HepG2 (cell line): ENCODE results near the gene CCDC154. TPM values are rescaled to one million over a fixed set of nuclear protein-coding genes. Genes with fewer than 3 reads are reported as not detected.

Experiments used
- CHD2 ChIP-seq: IDR thresholded peaks from 2 replicates; pipeline ENCODE4 v1.6.1; 2011; ENCODE audit warnings: low read depth, low read length, improper control_type of control experiment
- DZIP1 ChIP-seq: sonication (generic); formaldehyde crosslinking; IDR thresholded peaks from 2 replicates; pipeline ENCODE4 v1.5.0; 2020; ENCODE audit warnings: mild to moderate bottlenecking, missing genetic modification reagents
- ELF4 ChIP-seq: sonication (generic); formaldehyde crosslinking; IDR thresholded peaks from 2 replicates; pipeline ENCODE4 v1.5.0; 2020; ENCODE audit warnings: missing genetic modification reagents, mild to moderate bottlenecking, moderate library complexity, borderline replicate concordance
- HIVEP1 ChIP-seq: sonication (generic); formaldehyde crosslinking; IDR thresholded peaks from 2 replicates; pipeline ENCODE4 v1.4.0; 2020; ENCODE audit warnings: mild to moderate bottlenecking, missing genetic modification reagents
- HOXA9 ChIP-seq: sonication (generic); formaldehyde crosslinking; IDR thresholded peaks from 2 replicates; pipeline ENCODE4 v1.8.1; 2022; ENCODE audit warnings: missing genetic modification reagents, mild to moderate bottlenecking, moderate library complexity, borderline replicate concordance
- IKZF4 ChIP-seq: sonication (generic); formaldehyde crosslinking; IDR thresholded peaks from 2 replicates; pipeline ENCODE4 v1.5.1; 2020; ENCODE audit warnings: borderline replicate concordance, mild to moderate bottlenecking, low read depth, missing genetic modification reagents; ENCODE audit errors: not compliant biosample characterization
- JUNB ChIP-seq: sonication (generic); formaldehyde crosslinking; IDR thresholded peaks from 2 replicates; pipeline ENCODE4 v1.8.0; 2022; ENCODE audit warnings: missing genetic modification reagents, mild to moderate bottlenecking, borderline replicate concordance
- NR2F1 ChIP-seq, 2 experiments: fragments of 450-650 bp in 1 of 2; formaldehyde crosslinking in 1 of 2; IDR thresholded peaks; 2 replicates each; pipeline versions ENCODE4 v1.5.0 to v1.6.1; 2016 to 2020; ENCODE audit warnings: mild to moderate bottlenecking in 1 of 2, missing compliant biosample characterization in 1 of 2, missing genetic modification reagents in 1 of 2, moderate library complexity in 1 of 2
- NR2F2 ChIP-seq: IDR thresholded peaks from 2 replicates; pipeline ENCODE4 v1.6.1; 2012; ENCODE audit warnings: low read depth, inconsistent platforms, borderline replicate concordance
- PBX2 ChIP-seq: IDR thresholded peaks from 2 replicates; pipeline ENCODE4 v1.6.1; 2016; ENCODE audit warnings: control low read depth
- RBM39 ChIP-seq: fragments of 200-400 bp; formaldehyde crosslinking; IDR thresholded peaks from one replicate; pipeline ENCODE4 v1.6.1; 2018; ENCODE audit warnings: antibody characterized with exemption, mild to moderate bottlenecking, low read depth, low read length; ENCODE audit not compliant: poor library complexity, severe bottlenecking
- SPEN ChIP-seq: sonication (generic); formaldehyde crosslinking; IDR thresholded peaks from 2 replicates; pipeline ENCODE4 v1.5.1; 2020; ENCODE audit warnings: low read depth, mild to moderate bottlenecking, missing genetic modification reagents
- WIZ ChIP-seq: sonication (generic); formaldehyde crosslinking; IDR thresholded peaks from 2 replicates; pipeline ENCODE4 v1.5.1; 2020; ENCODE audit warnings: mild to moderate bottlenecking, missing genetic modification reagents
- YY1 ChIP-seq: IDR thresholded peaks from 2 replicates; pipeline ENCODE4 v1.6.1; 2011; ENCODE audit warnings: low read length, low read depth, moderate library complexity, mild to moderate bottlenecking; ENCODE audit not compliant: insufficient read depth, insufficient replicate concordance
- ZNF30 ChIP-seq: sonication (generic); formaldehyde crosslinking; IDR thresholded peaks from 2 replicates; pipeline ENCODE4 v1.5.0; 2020; ENCODE audit warnings: mild to moderate bottlenecking, missing genetic modification reagents
- ZNF646 ChIP-seq: sonication (generic); formaldehyde crosslinking; IDR thresholded peaks from 2 replicates; pipeline ENCODE4 v1.9.0; 2021; ENCODE audit warnings: mild to moderate bottlenecking, missing genetic modification reagents
- ZNF704 ChIP-seq: sonication (generic); formaldehyde crosslinking; IDR thresholded peaks from 2 replicates; pipeline ENCODE4 v1.8.1; 2023; ENCODE audit warnings: mild to moderate bottlenecking, inconsistent platforms, moderate library complexity, missing genetic modification reagents, borderline replicate concordance
- polyA plus RNA-seq, 8 experiments: library from polyadenylated mRNA; depleted of rRNA in 3 of 8; stranded (reverse) in 7 of 8; unstranded in 1 of 8; fragments of >200 nt; fragmentation: Illumina TruSeq in 4 of 8; extraction: Trizol in 4 of 8; gene quantifications; 2 replicates each; pipeline versions ENCODE4 v1.2.1 to v1.2.3, GENCODE V29; 2011 to 2016; ENCODE audit warnings: low read depth in 4 of 8, missing spikeins in 1 of 8, mixed read lengths in 1 of 8; ENCODE audit not compliant: insufficient read depth in 1 of 8
- total RNA-seq, 5 experiments: library from RNA; depleted of rRNA; stranded (reverse); fragments of >200 nt; fragmentation: Illumina TruSeq; extraction: Trizol; gene quantifications; 2 replicates each; pipeline ENCODE4 v1.2.3, GENCODE V29; 2016; ENCODE audit warnings: low read depth in 1 of 5

CCDC154 gene
- total and polyA plus RNA-seq, 2 of the 13 experiments (the other 11 are each of a cell fraction or from before 2014, with no cell fraction given): 0.92 to 1.5 TPM

GRCh38 chr16:1430759-1431496, 13.4 kb downstream of the CCDC154 start, which contains the start of gene PERCC1 (continued):
- TF ChIP-seq ZNF646 (CRISPR knock-in tag): no peak
- TF ChIP-seq NR2F1 (CRISPR knock-in tag; IDR thresholded peaks at IDR 0.05): no peak
- TF ChIP-seq ZNF30 (CRISPR knock-in tag): no peak
- TF ChIP-seq HOXA9 (CRISPR knock-in tag): no peak
- TF ChIP-seq JUNB (CRISPR knock-in tag): no peak
- no peak for TF ChIP-seq IKZF4 (CRISPR knock-in tag)
- TF ChIP-seq ZNF704: no peak
- TF ChIP-seq NR2F2: peak; percentile 57; the same call in 1 of the 2 replicates
- no peak for TF ChIP-seq DZIP1
- TF ChIP-seq WIZ: no peak
- TF ChIP-seq ELF4: no peak
- no peak for TF ChIP-seq HIVEP1 (CRISPR knock-in tag)
- TF ChIP-seq SPEN: no peak
- TF ChIP-seq CHD2: no peak
- no peak for TF ChIP-seq RBM39
- TF ChIP-seq YY1: peak; percentile 35
- TF ChIP-seq PBX2 (CRISPR knock-in tag): no peak
